PC-3 (cell line): ENCODE results near the gene TEX2. TPM values are rescaled to one million over a fixed set of nuclear protein-coding genes. Genes with fewer than 3 reads are reported as not detected.

ENCODE experiments used
- ATAC-seq: fragments of 200-7000 bp; cut with Tn5 transposase; 2 replicates; pipeline ENCODE4 v1.9.1; 2020; ENCODE audit warnings: mild to moderate bottlenecking, moderate library complexity
- BruUV-seq: library from RNA; stranded (reverse); fragments of 400-500 nt; replicated peaks from 2 replicates; lab custom pipeline; 2021; lab: Mats Ljungman, UMichigan
- CTCF ChIA-PET: fragments of 300-600 bp; sonication (Branson Sonifier 250); formaldehyde crosslinking; loops from one replicate; lab custom pipeline; 2022; ENCODE audit warnings: antibody characterized with exemption; lab: Charles Lee
- POLR2A ChIA-PET: fragments of 300-600 bp; sonication (Branson Sonifier 250); formaldehyde crosslinking; loops from one replicate; lab custom pipeline; 2022; ENCODE audit warnings: antibody characterized with exemption; ENCODE audit not compliant: unreplicated experiment; lab: Charles Lee
- DNase-seq: peaks from one replicate; pipeline ENCODE4 v3.0.0-alpha.2; 2015
- H2AFZ ChIP-seq: fragments of 300-600 bp; sonication (generic); 2 replicates; pipeline ENCODE4 v1.6.0; 2016; ENCODE audit warnings: antibody characterized with exemption, low read length
- H3F3A ChIP-seq: fragments of 300-600 bp; sonication (generic); one replicate; pipeline ENCODE4 v1.6.0; 2017; ENCODE audit warnings: antibody characterized with exemption, low read length, control low read depth, mild to moderate bottlenecking; ENCODE audit not compliant: unreplicated experiment
- H3K27ac ChIP-seq: fragments of 300-600 bp; sonication (generic); 2 replicates; pipeline ENCODE4 v1.5.1; 2016; ENCODE audit warnings: mild to moderate bottlenecking, low read length
- H3K27me3 ChIP-seq: fragments of 300-600 bp; sonication (generic); 2 replicates; pipeline ENCODE4 v1.6.1; 2016; ENCODE audit warnings: low read length, mixed read lengths
- H3K36me3 ChIP-seq: fragments of 300-600 bp; sonication (generic); 2 replicates; pipeline ENCODE4 v1.6.1; 2016; ENCODE audit warnings: low read depth, mixed run types, low read length, mixed read lengths
- H3K4me1 ChIP-seq: fragments of 300-600 bp; sonication (generic); 2 replicates; pipeline ENCODE4 v1.5.1; 2016; ENCODE audit warnings: low read length; ENCODE audit not compliant: insufficient read depth
- H3K4me2 ChIP-seq: fragments of 300-600 bp; sonication (generic); 2 replicates; pipeline ENCODE4 v1.6.0; 2016; ENCODE audit warnings: low read length
- H3K4me3 ChIP-seq: fragments of 300-600 bp; sonication (generic); 2 replicates; pipeline ENCODE4 v1.5.1; 2016; ENCODE audit warnings: mild to moderate bottlenecking, low read length, mixed read lengths
- H3K79me2 ChIP-seq: fragments of 300-600 bp; sonication (generic); 2 replicates; pipeline ENCODE4 v1.6.1; 2017; ENCODE audit warnings: low read length, mixed read lengths
- H3K9ac ChIP-seq: fragments of 300-600 bp; sonication (generic); 2 replicates; pipeline ENCODE4 v1.6.0; 2016; ENCODE audit warnings: mild to moderate bottlenecking, low read length
- H3K9me2 ChIP-seq: fragments of 300-600 bp; sonication (generic); replicated peaks from 2 replicates; pipeline ENCODE4 v1.6.1; 2016; ENCODE audit warnings: mixed run types, low read length, mixed read lengths
- H3K9me3 ChIP-seq: fragments of 300-600 bp; sonication (generic); 2 replicates; pipeline ENCODE4 v1.6.1; 2016; ENCODE audit warnings: low read length, mixed read lengths
- H4K20me1 ChIP-seq: fragments of 300-600 bp; sonication (generic); 2 replicates; pipeline ENCODE4 v1.6.1; 2016; ENCODE audit warnings: low read length, mixed read lengths
- EZH2 ChIP-seq: fragments of 300-600 bp; sonication (generic); IDR thresholded peaks from one replicate; pipeline ENCODE4 v1.6.1; 2017; ENCODE audit warnings: antibody characterized with exemption, mild to moderate bottlenecking, low read length; ENCODE audit not compliant: unreplicated experiment
- EZH2phosphoT487 ChIP-seq: fragments of 300-600 bp; sonication (generic); IDR thresholded peaks from 2 replicates; pipeline ENCODE4 v1.6.1; 2018; ENCODE audit warnings: mild to moderate bottlenecking, antibody characterized with exemption, low read length, borderline replicate concordance
- intact Hi-C: fragments of 100-400 bp; cut with micrococcal nuclease; formaldehyde crosslinking; loops from 2 replicates; pipeline ENCODE4 v1.9.0; 2023
- total RNA-seq: library from RNA; depleted of rRNA; stranded (reverse); fragments of >200 nt; gene quantifications from 2 replicates; pipeline ENCODE4 v1.2.3, GENCODE V29; 2014
- TF ChIP-seq, protein P1 (sequence below): fragments of 300-600 bp; sonication (generic); conservative IDR thresholded peaks from 2 replicates; pipeline ENCODE4 v1.5.1; 2017; ENCODE audit warnings: antibody characterized with exemption, low read depth, mild to moderate bottlenecking, low read length

Gene TEX2
- total RNA-seq, 1 experiment from 2014 or later, result 44.2 TPM

DNA sequence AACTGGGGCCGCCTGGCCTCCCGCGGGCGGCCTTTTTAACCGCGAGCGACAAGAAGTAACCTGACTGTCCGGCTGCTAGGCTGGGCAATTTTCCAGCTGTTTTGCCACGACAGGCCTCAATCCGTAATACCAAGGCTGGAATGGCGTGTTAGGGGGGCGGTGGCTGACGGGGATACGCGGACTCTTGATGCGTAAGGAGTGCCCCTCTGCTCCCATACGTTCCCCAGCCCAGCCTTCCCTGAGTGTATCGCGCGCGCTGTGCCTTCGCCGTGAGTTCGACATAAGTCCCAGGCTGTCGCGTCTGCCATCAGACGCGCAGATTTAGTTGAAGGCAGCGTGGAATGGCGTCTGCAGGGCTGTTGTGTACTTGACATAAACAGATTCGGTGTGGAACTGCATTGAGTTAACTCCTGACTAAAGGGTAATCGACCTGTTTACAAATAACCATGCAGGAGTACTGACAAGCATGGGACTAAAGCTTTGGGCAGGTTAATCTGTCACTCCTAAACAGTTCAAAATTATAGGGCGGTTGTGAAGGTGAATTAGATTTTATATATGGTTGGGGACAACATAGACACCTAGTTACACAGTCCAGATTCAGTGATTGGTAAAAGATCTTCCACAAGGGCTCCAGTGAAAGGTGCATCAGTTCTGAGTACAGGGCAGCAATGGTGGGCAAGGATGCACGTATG is 116.5 kb downstream of the TEX2 start:
- H4K20me1 ChIP-seq, result 0 out of 2 replicates have a peak, but pooled peaks cover 4% of the 10 kb centered on the region
- no TSS peak for BruUV-seq
- TF ChIP-seq EZH2 (no peak), EZH2phosphoT487 (no peak)
- TF ChIP-seq, protein P1, sequence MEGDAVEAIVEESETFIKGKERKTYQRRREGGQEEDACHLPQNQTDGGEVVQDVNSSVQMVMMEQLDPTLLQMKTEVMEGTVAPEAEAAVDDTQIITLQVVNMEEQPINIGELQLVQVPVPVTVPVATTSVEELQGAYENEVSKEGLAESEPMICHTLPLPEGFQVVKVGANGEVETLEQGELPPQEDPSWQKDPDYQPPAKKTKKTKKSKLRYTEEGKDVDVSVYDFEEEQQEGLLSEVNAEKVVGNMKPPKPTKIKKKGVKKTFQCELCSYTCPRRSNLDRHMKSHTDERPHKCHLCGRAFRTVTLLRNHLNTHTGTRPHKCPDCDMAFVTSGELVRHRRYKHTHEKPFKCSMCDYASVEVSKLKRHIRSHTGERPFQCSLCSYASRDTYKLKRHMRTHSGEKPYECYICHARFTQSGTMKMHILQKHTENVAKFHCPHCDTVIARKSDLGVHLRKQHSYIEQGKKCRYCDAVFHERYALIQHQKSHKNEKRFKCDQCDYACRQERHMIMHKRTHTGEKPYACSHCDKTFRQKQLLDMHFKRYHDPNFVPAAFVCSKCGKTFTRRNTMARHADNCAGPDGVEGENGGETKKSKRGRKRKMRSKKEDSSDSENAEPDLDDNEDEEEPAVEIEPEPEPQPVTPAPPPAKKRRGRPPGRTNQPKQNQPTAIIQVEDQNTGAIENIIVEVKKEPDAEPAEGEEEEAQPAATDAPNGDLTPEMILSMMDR, result no peak
- H3K4me1 ChIP-seq, result peaks cover 15% of the 10 kb centered on the region
- H3K9me3 ChIP-seq, result no peaks in the 10 kb centered on the region
- peak overlapping the region; percentile 81 for H3K4me3 ChIP-seq
- ChIA-PET POLR2A (no interaction called here), CTCF (interaction anchor here (1.6 kb wide), 1 partner anchor 135 kb away, joined by 14 read pairs; no protein-coding TSS in a partner anchor)
- H3F3A ChIP-seq, result peaks cover 30% of the 10 kb centered on the region
- peak overlapping the region; percentile 97 for H3K9ac ChIP-seq
- H3K79me2 ChIP-seq, result peaks cover 13% of the 10 kb centered on the region
- peaks cover 10% of the 10 kb centered on the region for H3K36me3 ChIP-seq
- H3K9me2 ChIP-seq, result no peaks in the 10 kb centered on the region
- peak overlapping the region; percentile 86 for H3K4me2 ChIP-seq
- no peak overlapping the region for H2AFZ ChIP-seq
- no peaks in the 10 kb centered on the region for H3K27me3 ChIP-seq
- DNase-seq (peak; percentile 45), ATAC-seq (peak; percentile 11)
- H3K27ac ChIP-seq, result peak overlapping the region; percentile 79
- intact Hi-C loops, result loop anchor here (5.0 kb wide), 1 partner anchor 116 kb away; the partner anchor contains the start of gene TEX2

DNA sequence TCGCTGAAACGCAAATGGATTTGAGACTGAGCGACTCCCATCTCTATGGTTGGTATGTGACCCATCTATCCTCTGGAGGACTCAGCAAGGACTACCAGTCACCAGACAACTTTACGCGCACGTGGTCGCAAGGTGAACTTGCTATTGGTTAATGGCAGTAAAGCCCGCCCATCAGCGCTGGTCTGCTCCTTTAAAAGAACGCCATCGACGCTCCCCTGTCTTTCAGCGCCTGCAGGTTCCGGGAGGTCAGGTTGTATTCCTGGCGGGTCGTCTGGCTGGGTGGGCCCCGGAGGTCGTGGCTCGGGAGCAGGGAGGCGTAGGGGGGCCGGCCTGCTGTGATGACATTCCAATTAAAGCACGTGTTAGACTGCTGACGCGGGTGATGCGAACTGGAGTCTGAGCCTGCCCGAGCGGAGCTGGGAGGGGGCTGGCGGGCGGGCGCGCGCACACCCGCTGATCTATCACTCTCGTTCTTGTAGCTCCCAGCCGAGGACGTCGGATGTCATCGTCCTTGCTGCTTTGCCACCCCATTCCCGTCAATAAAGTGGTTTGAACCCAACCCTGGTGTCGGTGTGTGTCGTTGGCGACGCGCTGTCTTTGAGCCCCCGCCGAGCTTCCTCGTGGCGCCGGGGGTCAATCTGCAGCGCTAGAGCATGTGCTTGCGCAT is 117.2 kb downstream of the TEX2 start:
- CTCF ChIA-PET, result interaction anchor here (0.6 to 1.6 kb wide), 5 partner anchors 12 to 136 kb away, joined by 4 to 15 read pairs (median 9); no protein-coding TSS in a partner anchor
- H3K9me2 ChIP-seq, result no peaks in the 10 kb centered on the region

More for the DNA sequence above, 117.2 kb downstream of the TEX2 start:
- H3K79me2 ChIP-seq, result peaks cover 13% of the 10 kb centered on the region
- H3F3A ChIP-seq, result peaks cover 30% of the 10 kb centered on the region
- peak overlapping the region; percentile 79 for H3K27ac ChIP-seq
- H3K27me3 ChIP-seq, result no peaks in the 10 kb centered on the region
- BruUV-seq, result TSS peak; percentile 65
- peak overlapping the region; percentile 85 for H2AFZ ChIP-seq
- H3K4me2 ChIP-seq, result peak overlapping the region; percentile 86
- H3K36me3 ChIP-seq, result peaks cover 10% of the 10 kb centered on the region
- DNase-seq (peak; percentile 100), ATAC-seq (peak; percentile 88)
- H3K4me3 ChIP-seq, result peak overlapping the region; percentile 81
- TF ChIP-seq, protein P1, result no peak
- TF ChIP-seq EZH2phosphoT487, result no peak
- TF ChIP-seq EZH2, result no peak
- intact Hi-C loops, result loop anchor here (1.0 to 5.0 kb wide), 2 partner anchors 116 to 136 kb away; partner anchors contain the start of gene TEX2
- 0 out of 2 replicates have a peak, but pooled peaks cover 4% of the 10 kb centered on the region for H4K20me1 ChIP-seq
- H3K9me3 ChIP-seq, result no peaks in the 10 kb centered on the region
- POLR2A ChIA-PET, result interaction anchor here (0.6 to 0.8 kb wide), 6 partner anchors 8 to 135 kb away, joined by 3 to 12 read pairs (median 5); no protein-coding TSS in a partner anchor
- peak overlapping the region; percentile 97 for H3K9ac ChIP-seq
- H3K4me1 ChIP-seq, result peaks cover 15% of the 10 kb centered on the region
